Stimulated activated CD8-positive, alpha-beta memory T cell treated with anti-CD3 and anti-CD28 coated beads, Interleukin-12 subunit alpha, Interleukin-12 subunit beta, amount 100 ng/mL, for 4 hours (primary cell): Measurements from ENCODE around the gene ITPRID1.
"Not testable (repeated sequence)": the region's sequence is repeated elsewhere in the genome, so short reads cannot be mapped to it uniquely, and the experiment has no call there.

Experiments used
- DNase-seq: peaks from one replicate; pipeline ENCODE4 v3.0.0-alpha.2; 2020; ENCODE audit warnings: low read depth

ITPRID1 gene

DNA sequence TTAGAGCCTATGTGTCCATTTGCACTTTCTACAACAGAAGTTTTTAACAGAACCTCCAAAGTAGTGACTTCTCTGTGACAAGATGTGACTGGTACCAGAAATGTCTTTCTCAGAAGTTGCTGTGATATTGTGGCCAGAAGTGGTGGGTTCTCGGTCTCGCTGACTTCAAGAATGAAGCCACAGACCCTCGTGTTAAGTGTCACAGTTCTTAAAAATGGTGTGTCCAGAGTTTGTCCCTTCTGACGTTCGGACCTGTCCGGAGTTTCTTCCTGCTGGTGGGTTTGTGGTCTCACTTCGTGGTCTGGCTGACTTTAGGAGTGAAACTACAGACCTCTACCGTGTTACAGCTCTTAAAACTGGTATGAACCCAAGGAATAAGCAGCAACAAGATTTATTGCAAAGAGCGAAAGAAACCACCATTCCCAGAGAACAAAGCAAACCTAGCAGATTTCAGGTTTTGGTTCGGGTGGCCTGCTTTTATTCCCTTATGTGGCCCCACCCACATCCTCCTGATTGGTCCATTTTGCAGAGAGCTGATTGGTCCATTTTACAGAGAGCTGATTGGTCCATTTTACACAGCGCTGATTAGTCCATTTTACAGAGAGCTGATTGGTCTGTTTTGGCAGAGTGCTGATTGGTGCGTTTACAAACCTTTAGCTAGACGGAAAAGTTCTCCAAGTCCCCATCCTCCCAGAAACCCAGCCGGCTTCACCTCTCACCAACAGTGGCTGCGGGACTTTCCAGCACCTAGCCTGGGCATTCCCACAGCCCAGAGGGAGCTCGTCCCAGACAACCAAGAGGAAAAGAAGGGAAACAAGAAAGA, 3.0 kb downstream of the ITPRID1 start:
- DNase-seq: no peak

DNA sequence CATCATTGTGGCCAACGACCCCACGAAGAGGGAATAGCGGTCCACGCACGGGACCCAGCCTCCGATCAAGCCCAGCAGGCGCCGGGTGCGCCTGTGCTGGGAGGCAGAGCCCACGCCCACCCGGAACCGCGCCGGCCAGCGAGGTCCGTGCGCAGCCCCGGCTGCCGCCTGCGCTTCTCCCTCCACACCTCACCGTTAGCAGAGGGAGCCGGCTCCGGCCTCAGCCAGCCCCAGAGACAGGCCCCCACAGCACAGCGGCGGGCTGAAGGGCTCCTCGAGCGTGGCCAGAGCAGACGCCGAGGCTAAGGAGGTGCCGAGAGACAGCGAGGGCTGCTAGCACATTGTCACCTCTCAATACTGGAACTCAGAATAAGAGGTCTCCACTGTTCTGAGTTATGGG, 3.6 kb downstream of the ITPRID1 start:
- no peak for DNase-seq

DNA sequence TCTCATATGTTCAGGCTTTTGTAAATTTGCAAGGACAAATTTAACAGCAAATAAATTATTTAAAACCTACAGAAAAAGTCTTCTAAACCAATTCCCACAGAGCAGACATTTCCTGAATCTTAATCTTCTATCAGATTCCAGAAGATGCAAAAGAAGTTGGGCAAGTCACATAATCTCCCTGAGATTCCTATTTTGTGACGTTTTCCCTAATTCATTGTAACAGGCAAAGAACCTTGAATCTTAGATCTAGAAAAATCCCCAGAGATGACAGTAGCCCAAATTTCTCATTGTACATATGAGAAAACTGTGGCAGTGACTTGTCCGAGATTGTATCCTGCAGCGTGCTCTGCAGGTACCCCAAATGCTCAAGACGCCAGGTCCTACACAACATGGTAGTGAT, 4.9 kb downstream of the ITPRID1 start:
- DNase-seq: no peak

DNA sequence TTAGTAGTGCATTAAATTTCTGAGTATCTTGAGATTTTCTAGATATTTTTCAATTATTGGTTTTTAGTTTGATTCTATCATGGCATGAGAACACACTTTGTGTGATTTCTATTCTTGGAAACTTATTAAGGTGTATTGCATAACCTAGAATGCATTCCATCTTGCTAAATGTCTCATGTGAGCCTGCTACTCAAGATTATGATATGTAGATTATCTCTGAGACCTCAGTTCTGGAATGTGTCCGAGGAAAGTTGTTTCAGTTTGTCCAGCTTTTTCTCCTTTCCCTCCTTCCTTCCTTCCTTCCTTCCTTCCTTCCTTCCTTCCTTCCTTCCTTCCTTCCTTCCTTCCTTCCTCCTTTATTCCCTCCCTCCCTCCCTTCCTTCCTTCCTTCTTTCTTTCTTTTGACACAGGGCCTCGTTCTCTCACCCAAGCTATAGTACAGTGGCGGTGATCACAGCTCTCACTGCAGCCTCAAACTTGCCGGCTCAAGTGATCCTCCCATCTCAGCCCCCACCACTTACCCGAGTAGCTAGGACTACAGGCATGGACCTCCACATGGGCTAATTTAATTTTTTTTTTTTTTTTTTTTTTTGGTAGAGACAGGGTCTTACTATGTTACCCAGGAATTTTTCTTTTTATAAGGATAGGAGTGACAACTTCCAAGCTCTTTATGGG, 7.6 kb downstream of the ITPRID1 start:
- DNase-seq: no peak

DNA sequence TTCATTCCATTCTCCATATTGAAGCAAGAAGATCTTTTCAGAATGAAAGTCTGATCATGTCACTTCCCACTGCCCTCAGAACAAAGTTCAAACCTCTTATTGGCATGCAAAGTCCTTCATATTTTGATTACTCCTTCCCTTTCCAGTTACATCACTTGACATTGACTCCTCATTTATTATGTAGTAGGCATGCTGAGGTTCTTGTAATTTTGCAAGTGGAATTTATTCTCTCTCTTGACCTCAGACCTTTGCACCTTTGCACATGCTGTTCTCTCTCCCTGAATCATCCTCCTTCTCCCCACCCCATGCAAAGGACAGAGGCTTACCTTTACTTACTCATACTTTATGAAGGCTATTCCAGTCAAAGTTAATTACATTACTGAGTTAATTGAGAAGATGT, 13.0 kb downstream of the ITPRID1 start:
- DNase-seq: no peak

DNA sequence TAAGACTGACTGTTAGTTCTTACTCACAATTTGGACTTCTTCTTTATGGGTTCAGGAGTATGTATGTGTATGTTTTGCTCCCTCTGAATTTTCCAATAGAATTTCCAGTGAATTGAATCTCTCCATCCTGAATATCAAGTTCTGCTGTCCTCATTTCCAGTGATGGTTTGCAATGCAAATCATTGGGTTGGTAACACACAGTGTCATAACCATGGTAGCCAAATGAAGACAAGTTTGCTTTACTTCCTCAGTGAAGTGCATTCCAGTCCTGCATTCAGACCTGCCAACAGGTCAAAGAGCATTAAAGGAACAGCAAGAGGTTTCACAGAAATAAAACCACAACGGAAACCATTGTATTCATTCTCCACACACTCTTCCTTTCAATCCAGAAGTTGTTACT, 15.2 kb downstream of the ITPRID1 start:
- DNase-seq: no peak

DNA sequence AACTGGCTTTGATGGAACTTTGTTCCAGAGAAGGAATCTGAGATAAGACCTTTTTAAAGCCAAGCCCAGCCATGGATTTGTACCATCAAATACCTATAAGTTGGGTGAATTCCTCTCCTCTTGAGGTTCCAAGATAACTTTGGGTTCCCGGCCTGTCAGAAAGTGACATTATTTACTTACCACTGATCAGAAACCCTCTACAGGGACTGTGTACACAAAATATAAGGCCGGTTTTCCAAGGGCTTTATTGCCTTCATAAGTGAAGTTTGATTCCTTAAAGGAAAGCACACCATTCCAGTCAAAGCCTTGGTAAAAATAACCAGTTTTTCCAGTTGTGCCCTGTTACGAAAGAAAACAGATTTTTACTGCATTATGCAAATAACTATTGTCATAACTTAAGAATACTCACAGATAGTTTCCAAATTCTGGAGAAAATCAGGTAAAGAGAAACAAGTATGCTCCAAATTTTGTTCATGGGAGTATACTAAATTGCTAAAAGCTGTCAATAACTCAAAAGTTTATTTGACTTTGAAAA, 26.8 kb downstream of the ITPRID1 start:
- not testable (repeated sequence) for DNase-seq

DNA sequence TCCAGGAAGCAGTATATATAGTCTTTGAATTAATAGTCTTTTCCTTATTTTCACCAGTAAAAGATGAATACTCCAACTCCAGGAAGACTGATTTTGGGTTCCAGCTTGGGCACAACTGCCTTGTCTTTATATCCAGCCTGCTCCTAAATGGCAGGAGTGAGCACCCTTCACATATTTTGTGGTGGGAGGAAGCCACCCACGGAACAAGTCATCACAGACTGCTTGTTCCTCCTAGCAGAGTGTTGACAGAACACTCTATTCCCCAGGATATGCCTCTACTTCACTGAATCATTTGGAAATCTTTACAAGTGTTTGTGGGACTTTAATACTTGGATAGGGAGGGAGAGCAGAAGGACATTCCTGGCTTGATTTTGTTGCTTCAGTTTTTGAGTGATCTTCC, 31.7 kb downstream of the ITPRID1 start:
- no peak for DNase-seq

DNA sequence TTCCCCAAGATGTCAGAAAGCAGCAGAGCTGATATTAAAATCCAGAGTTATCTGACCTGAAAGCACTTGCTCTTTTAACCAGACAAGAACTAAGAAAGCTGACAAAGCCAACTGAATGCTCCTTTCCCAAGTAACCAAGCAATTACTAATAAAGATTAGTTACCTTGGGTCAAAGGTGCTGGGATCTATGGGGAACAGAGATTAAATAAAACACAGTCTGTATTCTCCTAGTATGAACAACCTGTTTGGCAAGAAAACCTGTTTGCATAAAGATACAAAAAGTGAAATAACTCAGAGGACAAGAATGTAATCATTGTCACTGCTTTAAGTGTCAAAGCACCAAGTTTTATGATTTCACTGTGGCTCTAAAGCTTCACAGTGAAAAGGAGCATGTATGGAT, 35.7 kb downstream of the ITPRID1 start:
- no peak for DNase-seq

DNA sequence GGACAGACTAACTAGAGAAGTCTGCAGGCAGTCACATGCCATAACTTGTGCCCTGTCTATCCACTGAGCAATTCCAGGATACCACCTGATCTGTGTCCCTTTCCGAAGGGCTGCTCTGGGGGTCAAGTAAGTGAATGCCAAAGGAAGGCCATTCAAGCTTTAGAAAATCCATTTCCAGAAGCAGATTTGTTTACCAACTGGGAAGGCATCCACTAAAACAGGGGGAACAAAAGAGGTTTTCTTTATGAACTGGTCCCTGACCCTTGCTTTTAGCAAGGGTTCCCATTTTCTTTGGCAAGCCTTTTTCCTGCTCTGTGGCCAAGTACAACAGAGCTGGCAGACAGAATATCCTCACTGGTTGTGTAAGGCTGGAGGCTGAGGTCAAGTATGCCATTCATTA, 36.5 kb downstream of the ITPRID1 start:
- DNase-seq: no peak

DNA sequence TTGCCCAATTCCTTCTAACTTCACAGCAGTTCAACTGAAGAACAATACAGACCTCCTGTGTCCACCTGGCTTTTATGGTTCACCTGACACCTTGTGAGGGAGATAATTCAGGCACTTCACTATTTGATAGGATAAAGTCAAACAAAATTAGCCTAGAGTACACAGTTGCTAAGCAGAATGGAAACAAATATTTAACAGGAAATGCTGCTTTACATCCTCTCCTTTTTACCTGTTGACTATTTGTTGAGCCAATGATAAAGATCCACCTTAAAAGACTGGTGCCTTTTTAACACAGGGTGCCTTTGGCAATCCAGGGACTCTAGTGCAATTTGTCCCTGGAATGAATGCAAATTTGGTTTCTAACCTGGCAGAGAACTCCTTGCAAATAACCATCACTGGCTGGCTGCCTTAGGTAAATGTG, 39.8 kb downstream of the ITPRID1 start:
- DNase-seq: no peak

DNA sequence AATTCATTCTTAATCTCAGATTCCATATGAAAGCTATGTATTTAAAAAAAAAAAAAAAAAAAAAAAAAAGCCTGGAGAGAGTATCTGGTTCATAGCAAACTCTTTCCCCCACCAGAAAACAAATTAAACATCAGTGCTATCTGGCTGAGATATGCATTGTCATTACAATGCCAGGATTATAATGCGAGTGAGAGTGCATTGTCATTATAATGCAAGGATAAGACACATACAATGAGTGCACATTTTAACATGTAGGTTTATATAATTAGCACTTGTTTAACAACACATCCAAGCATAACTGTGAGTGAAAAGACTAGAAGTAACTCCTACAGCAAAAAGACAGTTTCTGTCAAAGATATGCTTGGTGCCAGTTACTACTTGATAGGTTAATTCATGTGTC, 48.1 kb downstream of the ITPRID1 start:
- DNase-seq: no peak

DNA sequence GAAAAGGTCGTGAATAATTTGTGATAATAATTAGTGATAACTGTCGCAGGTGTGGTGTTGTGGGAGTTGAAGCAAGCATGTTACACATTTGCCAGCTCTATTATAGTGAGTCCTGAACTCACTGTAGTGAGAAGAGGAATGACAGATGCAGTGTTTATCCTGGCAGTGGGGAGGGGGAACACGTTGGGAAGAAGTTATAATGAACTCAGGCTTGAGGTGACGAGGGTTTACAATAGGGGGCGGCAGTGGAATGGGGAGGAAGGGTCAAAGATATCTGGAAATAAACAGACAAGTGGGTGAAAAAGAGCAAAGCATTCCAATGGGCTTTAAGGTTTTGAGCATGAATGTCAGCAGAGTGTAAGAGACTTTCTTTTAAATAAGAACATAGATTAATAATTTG, 49.6 kb downstream of the ITPRID1 start:
- DNase-seq: no peak

DNA sequence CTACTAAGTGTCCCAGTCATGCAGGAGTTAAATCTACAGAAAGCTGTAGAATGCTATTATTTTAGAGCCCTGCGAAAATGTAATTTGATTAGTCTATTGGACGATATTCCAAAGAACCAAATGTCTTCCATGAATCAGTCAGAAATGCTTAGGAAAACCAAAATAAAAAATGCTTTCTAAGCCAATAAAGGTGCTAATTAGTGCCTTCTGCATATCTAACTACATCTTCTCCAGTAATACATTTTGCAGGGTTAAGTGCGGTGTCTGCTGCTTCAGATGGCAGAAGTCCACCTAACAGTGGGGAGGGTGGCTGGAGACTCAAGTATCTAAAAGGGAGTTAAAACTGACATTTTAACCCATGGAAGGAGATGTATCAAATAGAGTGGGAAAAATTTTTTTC, 50.1 kb downstream of the ITPRID1 start:
- no peak for DNase-seq

DNA sequence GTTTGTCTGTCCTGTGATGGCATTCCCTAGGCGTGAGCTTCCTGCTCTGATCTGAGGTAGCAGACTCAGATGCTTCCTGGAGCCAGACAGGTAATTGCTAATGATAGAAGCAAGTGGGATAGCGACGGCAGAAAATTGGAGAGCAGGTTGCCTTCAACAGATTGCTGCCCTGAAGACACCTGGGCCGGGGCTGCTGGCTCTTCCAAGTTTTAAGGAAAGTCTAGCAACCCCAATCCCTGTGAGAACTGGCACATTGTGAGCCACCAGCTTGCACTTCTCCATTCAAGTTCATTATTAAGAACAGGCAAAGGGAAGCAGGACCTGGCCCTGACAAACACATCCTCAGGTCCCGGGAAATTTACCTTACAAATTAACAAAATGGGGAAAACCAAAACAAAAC, 50.8 kb downstream of the ITPRID1 start:
- no peak for DNase-seq

DNA sequence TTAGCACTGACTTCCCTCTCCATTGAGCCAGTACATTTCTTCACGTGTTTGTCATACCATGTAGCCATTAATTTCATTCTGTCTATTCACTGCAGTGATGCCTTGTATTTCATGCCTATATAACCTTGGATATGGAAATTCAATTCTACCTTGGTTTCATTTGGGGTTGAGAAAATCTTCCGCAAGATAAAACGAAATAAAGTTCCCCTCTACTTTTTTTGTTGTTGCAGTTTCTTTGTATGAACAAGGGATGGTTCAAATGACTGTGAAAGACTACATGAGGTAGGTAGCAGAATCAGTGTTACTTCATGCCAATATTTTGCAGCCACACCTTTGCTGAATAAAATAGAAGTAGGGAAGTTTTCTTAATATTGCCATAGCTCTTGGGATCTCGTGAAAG, 55.6 kb downstream of the ITPRID1 start:
- no peak for DNase-seq

DNA sequence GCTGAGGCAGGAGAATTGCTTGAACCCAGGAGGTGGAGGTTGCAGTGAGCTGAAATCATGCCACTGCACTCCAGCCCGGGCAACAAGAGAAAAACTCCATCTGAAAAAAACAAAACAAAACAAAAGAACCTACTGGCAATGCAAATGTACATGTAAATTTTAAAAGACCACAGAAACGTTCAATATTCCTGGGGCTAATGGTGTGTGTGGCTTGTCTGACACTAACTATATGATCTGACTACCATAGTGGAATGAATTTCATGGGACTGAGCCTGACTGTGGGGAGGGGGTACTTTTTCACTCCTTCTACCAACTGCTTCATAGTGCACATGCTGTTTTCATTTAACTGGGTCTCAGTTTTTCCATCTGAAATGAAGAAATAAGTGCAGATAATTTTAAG, 69.6 kb downstream of the ITPRID1 start:
- no peak for DNase-seq

DNA sequence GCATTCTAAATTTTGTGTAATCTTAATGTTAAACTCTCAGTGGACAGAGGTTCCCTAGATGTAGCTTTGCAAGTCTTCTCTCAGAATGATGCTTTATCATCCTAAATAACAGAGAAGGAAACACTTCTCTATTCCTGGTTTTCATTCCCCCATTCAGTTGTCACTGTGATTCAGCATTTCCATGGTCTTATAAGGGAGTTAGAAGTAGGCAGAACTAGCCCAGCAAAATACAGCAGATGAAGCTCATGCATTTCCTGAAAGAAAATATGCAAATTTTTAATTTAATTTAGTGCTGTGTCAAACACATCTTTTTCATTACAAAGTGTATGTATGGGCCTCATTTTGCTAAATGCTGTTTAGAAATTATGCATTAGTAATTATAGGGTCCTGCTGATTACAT, 70.1 kb downstream of the ITPRID1 start:
- no peak for DNase-seq

DNA sequence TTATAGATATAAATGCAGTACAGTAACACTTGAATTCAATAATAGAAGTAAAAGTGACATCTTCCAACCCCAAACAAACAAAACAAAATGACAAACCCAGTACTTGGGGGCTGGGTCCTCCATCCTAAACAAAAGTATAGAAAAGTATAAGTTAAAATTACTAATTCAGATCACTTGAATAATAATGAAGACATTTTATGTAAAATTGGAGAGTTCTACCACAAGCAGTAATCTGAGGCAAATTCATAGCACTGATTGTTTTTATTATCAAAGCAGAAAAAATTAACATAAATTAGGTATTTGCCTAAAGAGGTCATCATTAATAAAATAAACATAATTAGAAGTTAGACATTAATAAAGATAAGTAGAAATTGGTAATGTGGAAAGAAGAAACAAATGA, 81.5 kb downstream of the ITPRID1 start:
- DNase-seq: no peak

DNA sequence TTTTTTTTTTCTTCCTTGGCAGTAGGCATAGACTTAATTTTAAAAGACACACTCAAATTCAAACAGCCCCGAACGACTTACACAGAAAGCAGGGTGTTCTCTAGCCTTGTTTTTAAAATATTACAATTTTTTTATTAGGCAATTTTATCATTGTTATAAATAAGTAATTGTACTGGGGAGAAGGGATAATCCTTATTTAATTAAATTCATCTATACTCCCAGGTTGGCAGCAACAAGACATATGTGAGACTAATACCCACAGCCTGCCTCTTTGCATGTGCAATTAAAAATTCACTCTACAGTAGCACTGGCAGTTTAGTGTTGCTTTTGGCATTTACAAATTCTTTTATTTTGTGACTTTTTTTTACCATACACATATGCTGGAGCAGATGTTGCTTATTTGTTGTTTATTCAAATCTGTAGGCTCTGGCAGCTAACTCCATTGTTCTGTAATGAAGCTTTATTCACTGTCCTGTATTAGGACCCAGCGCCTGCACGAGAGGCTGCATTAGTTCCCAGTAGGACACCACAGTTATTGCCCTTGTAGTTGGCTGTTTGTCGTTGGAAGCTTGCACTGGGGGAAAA, 88.2 kb downstream of the ITPRID1 start:
- no peak for DNase-seq

DNA sequence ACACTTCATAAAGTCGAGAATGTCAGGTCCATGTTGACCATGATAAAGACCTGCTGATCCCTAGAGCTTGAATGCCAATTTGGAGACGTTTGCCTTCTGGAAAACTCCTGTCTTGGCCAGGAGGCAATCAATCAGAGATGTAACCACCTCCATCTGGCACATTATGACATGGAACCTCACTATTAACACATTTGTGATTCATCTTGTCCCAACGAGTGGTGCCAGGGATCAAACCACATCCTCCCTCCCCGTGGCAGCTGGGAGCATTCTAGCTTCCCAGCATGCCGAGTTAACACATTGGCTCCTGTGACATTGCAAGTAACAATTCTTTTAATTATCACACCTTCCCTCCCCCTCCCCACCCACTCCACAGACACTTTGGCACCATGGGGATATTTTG, 89.2 kb downstream of the ITPRID1 start:
- no peak for DNase-seq

DNA sequence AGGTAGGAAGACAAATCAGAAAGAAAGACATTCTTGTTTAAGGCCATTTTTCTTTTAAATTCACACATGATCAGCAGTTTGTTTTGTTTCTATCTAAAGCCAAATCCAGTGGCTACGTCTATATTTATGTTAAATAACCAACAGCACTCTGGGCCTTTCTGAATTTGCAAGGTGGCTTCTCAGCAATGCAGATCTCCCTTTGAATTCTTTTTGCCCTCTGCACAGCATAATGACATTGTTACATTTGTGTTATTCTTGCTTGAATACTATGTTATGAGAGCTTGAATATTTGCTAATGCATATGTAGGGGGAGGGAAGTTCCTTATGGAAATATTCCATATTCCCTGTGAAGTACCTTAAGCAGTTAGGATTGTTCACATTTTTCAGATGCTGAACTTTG, 99.7 kb downstream of the ITPRID1 start:
- no peak for DNase-seq

DNA sequence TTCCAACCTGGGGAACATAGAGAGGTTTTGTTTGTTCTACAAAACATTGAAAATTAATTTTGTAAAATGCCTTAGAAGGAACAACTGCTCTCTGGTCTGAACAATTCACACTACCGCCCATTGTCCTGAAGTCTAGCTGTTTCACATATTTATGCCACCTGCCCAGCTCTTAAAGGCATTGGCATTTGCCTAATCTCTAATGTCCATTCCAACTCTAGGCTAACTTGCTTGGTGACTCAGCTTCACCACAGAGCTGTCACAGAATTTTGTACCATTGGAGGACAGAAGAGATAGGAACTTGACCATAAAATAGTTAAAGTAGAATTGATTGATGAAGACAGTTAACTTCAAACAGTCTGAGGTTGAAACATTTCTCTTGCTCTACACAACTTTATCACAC, 119.6 kb downstream of the ITPRID1 start:
- no peak for DNase-seq
